ENCODE data around the gene PRKN. TPM values are rescaled to one million over a fixed set of nuclear protein-coding genes. Genes with fewer than 3 reads are reported as not detected.
"Not testable (repeated sequence)": the region's sequence is repeated elsewhere in the genome, so short reads cannot be mapped to it uniquely, and the experiment has no call there.

Gene PRKN
- total and polyA plus RNA-seq, 8 donors, result 0.82 to 7.2 (median 2.9) TPM

GRCh38 chr6:162679681-162680080 lies 47.9 kb downstream of the PRKN start:
- FAIRE-seq (no peak), DNase-seq (no peak), ATAC-seq (no peak)
- WGBS, 2 donors, result 87 to 92% methylated on average over 1 of the region's 1 CpG
- no peak overlapping the region for H3K4me3 ChIP-seq
- intact Hi-C loops (cut with DNase I), result no loop called here
- no peak overlapping the region for H3K27ac ChIP-seq
- H3K9me3 ChIP-seq, result no peaks in the 10 kb centered on the region
- H3K27me3 ChIP-seq, result no peaks in the 10 kb centered on the region
- no peaks in the 10 kb centered on the region for H3K4me1 ChIP-seq
- no peak for TF ChIP-seq CTCF (IDR thresholded peaks at IDR 0.05)
- no peaks in the 10 kb centered on the region for H3K36me3 ChIP-seq

- H3K4me1 ChIP-seq; H3K27me3 ChIP-seq; H3K4me3 ChIP-seq; intact Hi-C loops (cut with DNase I); FAIRE-seq; H3K36me3 ChIP-seq; H3K9me3 ChIP-seq; DNase-seq; H3K27ac ChIP-seq; ATAC-seq: not testable (repeated sequence)
- 90 to 96% methylated on average over 7 of the region's 7 CpGs for WGBS, 2 donors
Observed at GRCh38 chr6:162678896-162679295, 48.7 kb downstream of the PRKN start.

GRCh38 chr6:162675503-162675902 lies 52.1 kb downstream of the PRKN start:
- FAIRE-seq, result peak; percentile 9
- intact Hi-C loops (cut with DNase I), result no loop called here
- no peak overlapping the region for H3K4me3 ChIP-seq

GRCh38 chr6:162674452-162674851 lies 53.1 kb downstream of the PRKN start:
- WGBS, 2 donors, result 84 to 85% methylated on average over 3 of the region's 3 CpGs
- Histone ChIP-seq H3K4me1 (peaks cover 3 to 8% (median 8%) of the 10 kb centered on the region in 3 donors), H3K36me3 (no peaks in the 10 kb centered on the region), H3K27ac (no peak overlapping the region), H3K9me3 (no peaks in the 10 kb centered on the region), H3K4me3 (no peak overlapping the region), H3K27me3 (no peaks in the 10 kb centered on the region)
- intact Hi-C loops (cut with DNase I), result no loop called here
- FAIRE-seq (no peak), ATAC-seq (no peak), DNase-seq (no peak)
- no peak for TF ChIP-seq CTCF (IDR thresholded peaks at IDR 0.05)

More at GRCh38 chr6:162675503-162675902, 52.1 kb downstream of the PRKN start:
- ATAC-seq (no peak), DNase-seq (no peak)
- Histone ChIP-seq H3K36me3 (no peaks in the 10 kb centered on the region), H3K27me3 (no peaks in the 10 kb centered on the region), H3K4me1 (peaks cover 0 to 5% (median 5%) of the 10 kb centered on the region in 3 donors), H3K27ac (no peak overlapping the region), H3K9me3 (no peaks in the 10 kb centered on the region)
- no peak for TF ChIP-seq CTCF (IDR thresholded peaks at IDR 0.05)

GRCh38 chr6:162671580-162672165 lies 55.9 kb downstream of the PRKN start:
- no peak for FAIRE-seq
- no peak for ATAC-seq
- Histone ChIP-seq H3K27ac (no peak overlapping the region), H3K4me1 (peaks cover 3 to 8% (median 8%) of the 10 kb centered on the region in 3 donors), H3K9me3 (no peaks in the 10 kb centered on the region), H3K36me3 (no peaks in the 10 kb centered on the region), H3K27me3 (no peaks in the 10 kb centered on the region), H3K4me3 (no peak overlapping the region)
- 94 to 95% methylated on average over 4 of the region's 4 CpGs for WGBS, 2 donors
- no peak for TF ChIP-seq CTCF (IDR thresholded peaks at IDR 0.05)
- no peak for DNase-seq
- intact Hi-C loops (cut with DNase I), result no loop called here

All from pancreas (tissue), 10 donors.